ENCODE data around the gene CHMP5.

DNA sequence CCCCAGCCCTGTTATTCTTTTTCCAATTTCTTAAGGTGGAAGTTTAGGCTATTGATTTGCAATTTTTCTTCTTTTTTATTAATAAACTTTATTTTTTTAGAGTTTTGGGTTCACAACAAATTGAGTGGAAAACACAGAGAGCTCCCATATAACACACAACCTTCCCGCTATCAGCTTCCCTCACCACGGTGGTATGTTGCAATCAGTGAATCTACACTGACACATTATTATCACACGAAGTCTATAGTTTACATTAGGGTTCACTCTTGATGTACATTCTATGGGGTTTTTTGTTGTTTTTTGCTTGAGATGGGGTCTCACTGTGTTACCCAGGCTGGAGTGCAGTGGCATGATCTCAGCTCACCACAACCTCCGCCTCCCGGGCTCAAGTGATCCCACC is 20.7 kb downstream of the CHMP5 start:
- no peak for TF ChIP-seq POLR2AphosphoS5 (IDR thresholded peaks at IDR 0.05)
- TF ChIP-seq, protein P1, sequence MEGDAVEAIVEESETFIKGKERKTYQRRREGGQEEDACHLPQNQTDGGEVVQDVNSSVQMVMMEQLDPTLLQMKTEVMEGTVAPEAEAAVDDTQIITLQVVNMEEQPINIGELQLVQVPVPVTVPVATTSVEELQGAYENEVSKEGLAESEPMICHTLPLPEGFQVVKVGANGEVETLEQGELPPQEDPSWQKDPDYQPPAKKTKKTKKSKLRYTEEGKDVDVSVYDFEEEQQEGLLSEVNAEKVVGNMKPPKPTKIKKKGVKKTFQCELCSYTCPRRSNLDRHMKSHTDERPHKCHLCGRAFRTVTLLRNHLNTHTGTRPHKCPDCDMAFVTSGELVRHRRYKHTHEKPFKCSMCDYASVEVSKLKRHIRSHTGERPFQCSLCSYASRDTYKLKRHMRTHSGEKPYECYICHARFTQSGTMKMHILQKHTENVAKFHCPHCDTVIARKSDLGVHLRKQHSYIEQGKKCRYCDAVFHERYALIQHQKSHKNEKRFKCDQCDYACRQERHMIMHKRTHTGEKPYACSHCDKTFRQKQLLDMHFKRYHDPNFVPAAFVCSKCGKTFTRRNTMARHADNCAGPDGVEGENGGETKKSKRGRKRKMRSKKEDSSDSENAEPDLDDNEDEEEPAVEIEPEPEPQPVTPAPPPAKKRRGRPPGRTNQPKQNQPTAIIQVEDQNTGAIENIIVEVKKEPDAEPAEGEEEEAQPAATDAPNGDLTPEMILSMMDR (IDR thresholded peaks at IDR 0.05) = no peak

Measured in esophagus muscularis mucosa (tissue), 3 donors.